Measurements from ENCODE around the gene CHAF1A.

GRCh38 chr19:4491446-4491845 is 89.0 kb downstream of the CHAF1A start:
- TF ChIP-seq CTCF (conservative IDR thresholded peaks at IDR 0.05; ENCODE audit: low read length), result no peak
- TF ChIP-seq EZH2phosphoT487 (IDR thresholded peaks at IDR 0.05; ENCODE audit: borderline replicate concordance), result no peak
